Activated CD4-positive, CD25-positive, alpha-beta regulatory T cell treated with anti-CD3 and anti-CD28 coated beads, Interleukin-2, amount 50 U/mL, for 72 hours (primary cell): Measurements from ENCODE around the gene NEU3.
"Not testable (repeated sequence)": the region's sequence is repeated elsewhere in the genome, so short reads cannot be mapped to it uniquely, and the experiment has no call there.

Source experiments
- DNase-seq: peaks from one replicate; pipeline ENCODE4 v3.0.0; 2021

Gene NEU3, protein sequence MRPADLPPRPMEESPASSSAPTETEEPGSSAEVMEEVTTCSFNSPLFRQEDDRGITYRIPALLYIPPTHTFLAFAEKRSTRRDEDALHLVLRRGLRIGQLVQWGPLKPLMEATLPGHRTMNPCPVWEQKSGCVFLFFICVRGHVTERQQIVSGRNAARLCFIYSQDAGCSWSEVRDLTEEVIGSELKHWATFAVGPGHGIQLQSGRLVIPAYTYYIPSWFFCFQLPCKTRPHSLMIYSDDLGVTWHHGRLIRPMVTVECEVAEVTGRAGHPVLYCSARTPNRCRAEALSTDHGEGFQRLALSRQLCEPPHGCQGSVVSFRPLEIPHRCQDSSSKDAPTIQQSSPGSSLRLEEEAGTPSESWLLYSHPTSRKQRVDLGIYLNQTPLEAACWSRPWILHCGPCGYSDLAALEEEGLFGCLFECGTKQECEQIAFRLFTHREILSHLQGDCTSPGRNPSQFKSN

GRCh38 chr11:74988541-74989259, at the start of gene NEU3:
TSS of gene NEU3 (plus strand) at chr11:74988933. CDS start at chr11:74989061, 128 bp downstream.
- peak; percentile 80 for DNase-seq

DNA sequence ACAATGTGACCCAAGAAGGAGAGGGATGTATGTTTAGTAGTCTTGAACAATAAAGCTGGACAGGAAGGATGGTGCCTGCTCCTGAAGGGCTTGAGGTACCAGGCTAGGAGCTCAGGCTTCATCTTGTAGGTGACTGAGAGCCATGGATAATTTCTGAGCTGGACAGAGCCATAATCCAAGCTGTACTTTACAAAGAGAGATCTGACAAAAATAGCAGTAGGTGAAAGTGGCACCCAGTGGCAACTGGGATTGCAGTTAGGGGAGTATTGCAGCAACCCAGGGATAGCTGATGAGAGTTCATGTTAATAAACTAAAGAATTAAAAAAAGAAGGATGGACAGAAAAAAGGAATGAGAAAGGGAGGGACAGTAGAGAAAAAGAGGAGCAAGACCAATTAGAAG, 47.2 kb upstream of the NEU3 start:
- no peak for DNase-seq

DNA sequence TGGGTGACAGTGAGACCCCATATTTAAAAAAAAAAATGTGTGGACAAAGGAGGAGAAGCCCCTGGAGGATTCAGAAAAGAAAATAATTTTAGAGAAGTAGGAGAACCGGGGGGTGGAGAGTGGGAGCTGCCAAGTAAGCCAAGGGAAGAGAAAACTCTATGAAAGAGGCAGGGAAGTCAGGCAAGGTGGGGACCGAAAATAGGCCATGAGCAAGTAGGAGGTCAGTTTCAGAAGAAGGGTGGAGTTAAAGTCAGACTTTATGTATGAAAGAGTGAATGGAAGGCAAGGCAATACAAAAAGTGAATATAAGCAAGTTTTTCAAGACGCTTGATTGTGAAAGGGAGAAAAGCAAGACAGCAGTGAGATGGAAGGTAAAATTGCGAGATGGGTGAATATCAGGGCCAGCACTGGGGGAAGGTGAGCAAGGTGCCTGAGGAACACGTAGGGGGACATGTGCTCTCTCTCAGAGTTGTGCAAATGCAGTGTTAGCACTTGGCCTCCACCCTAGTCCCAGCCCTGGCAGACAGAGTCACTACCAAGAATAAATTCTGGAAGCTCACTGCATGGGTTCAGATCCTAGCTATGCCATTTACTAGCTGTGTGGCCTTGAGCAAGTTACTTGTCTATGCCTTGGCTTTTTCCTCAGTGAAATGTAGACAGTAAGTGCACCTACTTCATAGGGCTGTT, 46.5 kb upstream of the NEU3 start:
- DNase-seq, result no peak

GRCh38 chr11:74948546-74948897, 40.2 kb upstream of the NEU3 start:
- no peak for DNase-seq

DNA sequence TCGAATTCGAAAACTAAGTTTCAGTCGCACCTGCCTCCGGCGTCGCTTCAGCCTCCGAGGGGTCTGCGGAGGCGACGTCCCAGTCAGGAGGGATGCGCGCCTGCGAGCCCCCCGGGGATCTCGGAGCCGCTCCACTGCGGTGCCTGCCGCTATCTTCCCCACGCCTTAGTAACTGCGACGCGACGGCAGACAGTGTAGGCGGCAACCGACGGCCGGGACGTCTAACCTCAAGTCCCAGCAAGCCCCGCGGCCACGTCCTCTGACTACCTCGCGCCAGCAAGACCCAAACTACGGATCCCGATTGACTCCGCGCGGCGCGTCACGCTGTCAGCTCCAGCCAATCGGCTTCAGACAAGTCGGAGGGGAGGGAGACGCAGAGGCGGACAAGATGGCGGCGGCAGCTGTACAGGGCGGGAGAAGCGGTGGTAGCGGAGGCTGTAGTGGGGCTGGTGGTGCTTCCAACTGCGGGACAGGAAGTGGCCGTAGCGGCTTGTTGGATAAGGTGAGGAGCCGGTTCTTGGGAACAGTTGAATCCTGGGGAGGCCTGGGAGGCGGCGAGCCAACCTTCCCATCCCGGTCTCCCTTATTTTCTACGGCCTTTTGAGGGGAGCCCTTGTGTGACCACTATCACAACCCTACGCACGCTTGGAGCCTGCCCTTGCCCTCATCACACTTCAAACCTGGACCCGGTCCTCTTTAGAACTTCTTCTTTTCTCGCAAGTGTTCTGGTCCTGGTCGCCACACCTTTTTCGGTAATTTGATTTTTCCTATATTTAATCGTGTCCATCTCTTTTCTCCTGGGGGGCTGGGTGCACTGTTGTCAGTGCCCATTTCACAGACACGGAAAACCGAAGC, 39.6 kb upstream of the NEU3 start, which contains the start of the genes SPCS2 and XRRA1:
SPCS2 (plus strand) TSS at position 369 of the 855 bp plus-strand sequence; CDS start at position 389, 20 bp downstream.
XRRA1 (minus strand) TSS at position 194 of the 855 bp plus-strand sequence. CDS start 8,213 bp downstream, outside the sequence.
- DNase-seq, result peak; percentile 95

DNA sequence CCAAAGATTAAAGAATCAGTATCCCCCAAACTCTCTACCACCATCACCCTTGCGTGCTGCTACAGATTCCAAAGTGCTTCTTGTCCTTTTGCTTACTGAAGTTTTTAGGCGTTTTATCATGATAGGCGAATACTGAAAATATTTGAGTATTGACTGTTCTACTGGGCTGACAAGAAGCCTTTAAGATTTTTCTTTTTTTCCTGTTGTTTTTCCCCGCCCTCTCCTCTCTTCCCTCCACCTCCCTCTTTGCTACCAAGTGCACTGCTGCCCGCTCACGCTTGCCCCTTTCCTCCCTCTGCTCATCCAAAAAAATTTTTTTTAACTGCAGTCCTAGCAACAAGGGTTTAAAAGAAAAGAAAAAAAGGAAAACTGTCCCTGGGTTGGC, 39.0 kb upstream of the NEU3 start:
- no peak for DNase-seq

- no peak for DNase-seq
Measured at GRCh38 chr11:74950374-74950969, 38.3 kb upstream of the NEU3 start.

- DNase-seq, result no peak
Measured at GRCh38 chr11:74951226-74951625, 37.5 kb upstream of the NEU3 start.

GRCh38 chr11:74952752-74953151, 36.0 kb upstream of the NEU3 start:
- DNase-seq, result no peak

DNA sequence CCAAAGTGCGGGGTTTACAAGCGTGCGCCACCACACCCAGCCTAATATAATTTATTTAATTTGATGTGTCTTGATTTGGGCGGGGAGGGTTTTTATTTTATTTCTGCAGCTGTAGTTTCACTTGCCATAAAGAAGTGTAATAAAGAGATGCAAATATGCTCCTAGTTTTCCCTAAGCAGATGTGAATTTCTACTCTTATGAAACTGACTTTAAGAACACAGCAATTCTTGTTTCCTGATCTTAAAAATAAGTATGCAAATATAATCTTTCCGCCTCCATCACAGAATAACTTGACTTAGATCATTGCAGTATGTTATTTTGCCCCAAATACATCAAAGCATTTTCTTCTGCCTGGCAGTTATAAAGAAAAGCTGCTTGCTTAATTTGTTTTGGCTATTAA, 35.3 kb upstream of the NEU3 start:
- DNase-seq, result no peak

GRCh38 chr11:74954199-74954598, 34.5 kb upstream of the NEU3 start:
- no peak for DNase-seq

GRCh38 chr11:74956397-74957015, 32.2 kb upstream of the NEU3 start:
- no peak for DNase-seq

DNA sequence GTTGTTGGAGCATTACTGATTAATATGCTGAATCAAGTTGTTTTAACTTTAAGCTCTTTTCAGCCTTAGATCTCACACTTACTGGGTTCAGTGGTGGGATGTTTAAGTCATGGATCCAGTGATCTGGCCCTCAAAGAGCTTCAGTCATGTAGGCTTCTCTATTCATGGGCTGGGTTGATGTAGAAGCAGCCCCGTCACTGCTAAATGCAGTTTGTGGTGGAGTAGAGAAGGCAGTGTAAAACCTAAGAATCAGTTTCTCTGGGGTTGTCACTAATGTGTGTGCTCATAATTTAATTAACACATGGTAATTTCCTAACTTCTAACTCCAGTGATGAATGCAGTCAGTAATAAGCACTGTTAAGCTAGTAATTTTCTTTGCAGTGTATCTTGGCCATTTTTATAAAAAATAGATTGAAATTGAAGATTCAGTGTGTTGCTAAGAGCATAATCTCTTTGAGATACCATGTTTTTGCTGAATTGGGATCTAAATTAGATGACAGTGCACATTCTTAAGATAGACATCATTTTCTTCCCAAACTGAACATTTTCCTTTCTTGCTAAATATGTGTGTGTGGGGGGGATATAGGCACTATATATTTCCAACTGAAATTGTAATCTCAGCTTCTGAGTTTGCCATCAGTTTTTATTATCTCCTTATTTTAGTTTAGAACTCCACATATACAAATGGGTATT, 30.6 kb upstream of the NEU3 start:
- DNase-seq, result no peak

GRCh38 chr11:74960128-74960527, 28.6 kb upstream of the NEU3 start:
- not testable (repeated sequence) for DNase-seq

DNA sequence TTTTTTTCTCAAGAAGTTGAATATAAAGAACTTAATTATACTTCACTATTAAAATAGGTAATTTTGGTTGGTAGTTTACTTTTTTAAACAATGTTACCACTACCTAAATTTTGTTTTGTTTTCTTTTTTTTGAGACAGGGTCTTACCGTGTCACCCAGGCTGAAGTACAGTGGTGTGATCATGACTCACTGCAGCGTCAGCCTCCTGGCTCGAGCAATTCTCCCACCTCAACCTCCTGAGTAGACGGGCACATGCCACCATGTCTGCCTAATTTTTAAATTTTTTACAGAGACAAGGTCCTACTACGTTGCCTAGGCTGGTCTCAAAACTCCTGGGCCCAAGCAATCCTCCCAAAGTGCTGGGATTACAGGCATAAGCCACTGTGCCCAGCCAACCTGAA, 22.1 kb upstream of the NEU3 start:
- no peak for DNase-seq

GRCh38 chr11:74970852-74971395, 17.8 kb upstream of the NEU3 start:
- no peak for DNase-seq

DNA sequence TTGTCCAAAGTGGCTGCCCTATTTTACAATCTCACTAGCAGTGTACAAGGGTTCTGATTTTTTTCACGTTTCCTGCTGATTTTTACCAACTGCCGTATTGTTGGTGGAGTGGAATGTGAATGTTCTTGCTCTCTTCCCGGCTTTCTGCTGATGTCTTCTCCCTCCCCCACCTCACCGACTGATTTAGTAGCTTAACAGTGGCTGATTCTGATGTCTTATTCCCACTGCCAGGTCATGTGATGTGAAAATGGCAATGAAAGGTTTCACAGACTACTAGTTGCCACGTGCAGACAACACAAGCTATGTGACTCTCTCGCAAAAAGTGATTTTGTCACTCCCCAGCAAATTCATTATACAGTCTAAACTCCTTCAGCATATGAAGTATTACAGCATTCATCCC, 17.3 kb upstream of the NEU3 start:
- DNase-seq, result no peak

- no peak for DNase-seq
Measured at GRCh38 chr11:74978041-74978440, 10.7 kb upstream of the NEU3 start.

GRCh38 chr11:74980634-74981033, 8.1 kb upstream of the NEU3 start:
- DNase-seq, result no peak

DNA sequence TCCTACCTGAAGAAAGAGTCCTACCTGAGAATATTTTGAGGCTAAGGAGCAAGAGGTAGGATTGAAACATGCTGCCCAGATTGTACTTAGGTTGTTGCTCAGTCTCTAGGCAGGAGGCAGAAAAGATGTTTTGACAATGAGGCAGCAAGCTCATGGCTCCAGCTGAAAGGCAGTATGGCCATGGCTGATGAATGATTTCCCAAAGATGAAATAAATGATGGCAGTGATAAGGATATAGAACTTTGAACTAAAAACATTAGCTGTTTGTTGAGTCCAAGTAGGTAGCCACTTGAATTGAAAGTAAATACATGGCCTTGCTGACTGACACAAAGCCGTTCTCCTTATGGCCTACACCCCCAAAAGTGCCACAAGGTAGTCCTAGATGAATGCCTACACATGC, 6.8 kb upstream of the NEU3 start:
- DNase-seq, result no peak

- no peak for DNase-seq
Measured at GRCh38 chr11:74984070-74984469, 4.7 kb upstream of the NEU3 start.
